Activated CD4-positive, alpha-beta T cell treated with anti-CD3 and anti-CD28 coated beads for 4 hours (primary cell): ENCODE data around the gene SPEM3.

ENCODE experiments used
- DNase-seq, 2 donors: peaks; one replicate each; pipeline ENCODE4 v3.0.0-alpha.2; 2020

Gene SPEM3

GRCh38 chr17:7403977-7404736, 24.5 kb upstream of the SPEM3 start, which contains the start of gene TMEM256:
TMEM256 (minus strand) TSS chr17:7404097; CDS start chr17:7404084, 13 bp downstream.
- DNase-seq: peak; percentile 94

GRCh38 chr17:7404737-7405349, 23.8 kb upstream of the SPEM3 start:
- peak in 1 of 2 donors; percentile 74 for DNase-seq

GRCh38 chr17:7405350-7406234, 23.1 kb upstream of the SPEM3 start:
- DNase-seq: no peak

- DNase-seq: no peak
Measured at GRCh38 chr17:7406235-7406825, 22.3 kb upstream of the SPEM3 start.

- DNase-seq: no peak
Measured at GRCh38 chr17:7407082-7407481, 21.6 kb upstream of the SPEM3 start.

- no peak for DNase-seq
Measured at GRCh38 chr17:7407485-7408251, 21.0 kb upstream of the SPEM3 start, which contains the start of gene NLGN2. NLGN2 (plus strand) TSS chr17:7407845; CDS start chr17:7408256, 411 bp downstream.

- DNase-seq: no peak
Measured at GRCh38 chr17:7408252-7408727, 20.4 kb upstream of the SPEM3 start.

GRCh38 chr17:7408863-7409262, 19.8 kb upstream of the SPEM3 start:
- no peak for DNase-seq

GRCh38 chr17:7409716-7410115, 18.9 kb upstream of the SPEM3 start:
- DNase-seq: no peak

GRCh38 chr17:7410634-7411426, 17.8 kb upstream of the SPEM3 start:
- no peak for DNase-seq

- no peak for DNase-seq
Measured at GRCh38 chr17:7411427-7411750, 17.3 kb upstream of the SPEM3 start.

- DNase-seq: no peak
Measured at GRCh38 chr17:7413346-7413985, 15.2 kb upstream of the SPEM3 start.

- no peak for DNase-seq
Measured at GRCh38 chr17:7414837-7415236, 13.8 kb upstream of the SPEM3 start.

GRCh38 chr17:7415784-7416183, 12.9 kb upstream of the SPEM3 start:
- no peak for DNase-seq

- DNase-seq: no peak
Measured at GRCh38 chr17:7416323-7416722, 12.3 kb upstream of the SPEM3 start.

- DNase-seq: no peak
Measured at GRCh38 chr17:7417056-7417655, 11.5 kb upstream of the SPEM3 start.

GRCh38 chr17:7418472-7419152, 10.0 kb upstream of the SPEM3 start:
- no peak for DNase-seq

- no peak for DNase-seq
Measured at GRCh38 chr17:7419819-7420610, 8.6 kb upstream of the SPEM3 start, which contains the start of gene SPEM1. SPEM1 (plus strand) TSS chr17:7420324; CDS start chr17:7420385, 61 bp downstream.

GRCh38 chr17:7421186-7421585, 7.5 kb upstream of the SPEM3 start:
- DNase-seq: no peak
